GM19395 (cell line): ENCODE results near the gene TMEM232.
"Not testable (repeated sequence)": the region's sequence is repeated elsewhere in the genome, so short reads cannot be mapped to it uniquely, and the experiment has no call there.

Experiments
- ATAC-seq: cut with Tn5 transposase; IDR thresholded peaks from one replicate; pipeline ENCODE4 v1.9.1; 2021; ENCODE audit warnings: mild to moderate bottlenecking, moderate library complexity; ENCODE audit not compliant: unreplicated experiment

Gene TMEM232

DNA sequence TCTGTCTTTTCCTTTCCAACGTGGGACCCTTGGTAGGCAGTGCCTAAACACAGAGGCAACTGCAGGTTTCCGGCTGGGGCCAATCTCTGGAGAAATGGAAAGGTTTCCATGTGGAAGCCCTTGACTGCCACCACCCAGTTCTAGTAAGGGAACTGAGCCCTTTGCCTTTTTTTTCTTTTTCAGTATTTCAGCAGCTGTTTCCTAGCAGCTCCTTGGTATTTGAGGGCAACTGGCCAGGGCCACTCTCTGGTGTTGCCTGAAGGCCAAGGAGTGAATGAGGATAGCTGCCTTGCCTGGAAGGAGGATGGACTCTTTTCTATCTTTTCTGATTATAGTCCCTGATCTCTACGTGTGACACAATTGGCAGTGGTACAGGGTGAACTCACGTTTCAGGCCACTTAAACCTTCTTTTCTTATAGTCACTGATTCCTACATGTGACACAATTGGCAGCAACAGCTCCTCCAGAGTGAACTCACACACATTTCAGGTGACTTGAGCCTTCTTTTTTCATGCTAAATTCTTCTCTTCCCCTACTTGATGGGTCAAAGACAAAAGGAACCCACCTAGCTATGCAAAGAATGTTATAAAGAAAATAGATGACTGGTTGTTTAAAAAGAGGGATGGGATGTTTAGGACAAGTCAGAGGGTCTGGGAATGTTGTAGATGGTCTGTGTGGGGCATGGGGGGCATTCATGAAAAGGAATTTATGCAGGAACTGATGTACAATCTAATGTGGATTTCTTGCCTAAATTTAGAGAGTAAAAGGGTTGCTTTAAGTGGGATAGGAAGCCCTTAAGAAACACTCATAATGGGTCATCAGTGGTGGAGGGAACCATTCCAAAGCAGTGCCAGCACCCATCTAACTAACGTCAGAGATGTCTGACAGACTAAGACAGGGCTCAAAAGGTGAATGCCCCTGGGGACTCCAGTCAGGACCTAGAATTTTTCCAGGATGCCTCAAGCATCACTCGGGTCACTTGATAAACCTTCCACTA, 190.1 kb downstream of the TMEM232 start:
- ATAC-seq = no peak

DNA sequence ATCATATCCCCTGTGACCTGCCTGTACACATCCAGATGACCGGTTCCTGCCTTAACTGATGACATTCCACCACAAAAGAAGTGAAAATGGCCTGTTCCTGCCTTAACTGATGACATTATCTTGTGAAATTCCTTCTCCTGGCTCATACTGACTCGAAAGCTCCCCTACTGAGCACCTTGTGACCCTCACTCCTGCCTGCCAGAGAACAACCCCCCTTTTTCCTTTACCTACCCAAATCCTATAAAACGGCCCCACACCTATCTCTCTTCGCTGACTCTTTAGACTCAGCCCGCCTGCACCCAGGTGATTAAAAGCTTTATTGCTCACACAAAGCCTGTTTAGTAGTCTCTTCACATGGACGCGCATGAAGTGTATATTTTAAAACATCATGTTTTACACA, 191.3 kb downstream of the TMEM232 start:
- not testable (repeated sequence) for ATAC-seq

DNA sequence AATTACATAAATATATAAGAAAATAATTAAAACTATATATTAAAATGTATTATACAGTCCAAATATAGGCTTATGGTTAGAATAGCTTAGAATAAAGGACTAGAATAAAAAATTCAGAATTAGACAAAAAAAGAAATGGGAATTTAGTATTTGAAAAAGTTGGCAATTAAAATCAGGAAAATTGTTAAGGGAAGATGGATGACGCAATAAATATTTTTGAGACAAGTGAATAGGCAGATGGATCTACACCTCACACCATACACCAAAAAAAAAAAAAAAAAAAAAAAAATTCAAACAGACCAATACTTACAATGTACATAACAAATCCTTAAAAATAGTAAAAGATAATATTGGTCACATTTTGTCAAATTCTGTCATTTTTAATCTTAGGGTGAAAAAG, 200.7 kb downstream of the TMEM232 start:
- no peak for ATAC-seq

DNA sequence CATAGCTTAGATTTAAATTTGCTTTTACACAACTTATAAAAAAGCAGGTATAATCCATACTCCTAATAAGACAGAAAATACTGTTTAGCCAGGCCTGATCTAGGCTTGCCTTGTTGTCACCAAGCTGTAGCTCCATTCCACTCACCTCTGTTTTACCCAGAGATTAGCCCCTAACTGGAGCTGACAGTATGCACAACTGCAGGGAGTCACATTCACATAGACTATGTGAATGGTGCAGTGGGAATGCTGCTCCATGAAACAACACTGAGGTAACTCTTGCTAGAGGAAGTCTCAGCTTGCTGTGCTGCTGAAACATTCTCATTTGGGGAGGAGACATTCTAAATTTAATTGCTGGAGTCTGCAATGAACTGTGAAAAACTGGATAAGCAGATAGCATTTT, 209.1 kb downstream of the TMEM232 start:
- no peak for ATAC-seq

DNA sequence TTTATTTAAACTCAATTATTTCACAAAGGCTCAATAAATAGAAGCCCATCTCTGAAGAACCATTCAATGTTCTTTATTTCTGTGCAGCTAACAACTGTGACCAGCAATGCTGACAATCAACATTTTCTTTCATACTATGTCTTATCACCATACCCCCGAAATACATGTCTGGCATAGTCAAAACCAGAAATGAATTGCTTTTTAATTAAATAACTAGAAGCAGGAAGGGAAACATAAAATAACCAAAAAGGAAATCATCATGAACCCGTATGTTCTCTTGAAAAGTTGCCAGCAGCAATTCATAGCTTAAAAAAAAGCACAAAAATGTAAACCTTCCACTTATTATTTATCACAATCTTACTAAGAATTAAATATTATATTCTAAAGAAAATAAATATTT, 212.4 kb downstream of the TMEM232 start:
- no peak for ATAC-seq

DNA sequence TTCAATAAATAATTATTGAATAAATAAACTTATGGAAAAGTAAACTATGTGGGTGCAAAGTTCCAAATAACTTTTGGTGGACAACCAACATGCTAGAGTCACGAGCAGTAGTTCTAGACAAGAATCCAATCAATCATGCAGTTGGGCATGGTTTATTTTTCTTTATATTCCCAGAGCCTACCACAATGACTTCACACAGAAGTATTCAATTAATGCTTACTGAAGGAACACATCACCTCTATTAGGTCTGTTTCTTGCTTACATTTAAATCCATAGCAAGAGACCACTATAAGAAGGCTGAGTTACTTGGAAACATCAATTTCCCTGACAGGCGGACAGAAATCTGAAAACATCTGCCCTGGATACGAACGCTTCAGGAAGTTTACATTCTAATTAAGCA, 214.2 kb downstream of the TMEM232 start:
- ATAC-seq = no peak

DNA sequence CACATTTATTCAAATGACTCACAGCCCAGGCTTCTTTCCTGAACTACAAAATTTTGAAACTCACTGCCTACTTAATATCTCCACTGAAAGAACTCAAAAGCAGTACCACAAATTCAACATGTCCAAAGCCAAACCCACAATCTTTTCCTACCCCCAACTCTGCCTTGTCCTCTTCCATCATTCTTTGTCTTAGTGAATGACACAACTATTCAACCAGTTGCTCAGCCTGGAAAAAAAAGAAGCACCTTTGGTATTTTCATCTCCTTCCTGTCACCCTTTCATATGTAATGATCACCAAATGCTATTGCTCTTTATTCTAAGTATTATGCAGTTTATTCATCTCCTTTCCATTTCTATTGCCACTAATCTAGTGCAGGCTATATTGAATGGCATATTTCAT, 216.3 kb downstream of the TMEM232 start:
- no peak for ATAC-seq

DNA sequence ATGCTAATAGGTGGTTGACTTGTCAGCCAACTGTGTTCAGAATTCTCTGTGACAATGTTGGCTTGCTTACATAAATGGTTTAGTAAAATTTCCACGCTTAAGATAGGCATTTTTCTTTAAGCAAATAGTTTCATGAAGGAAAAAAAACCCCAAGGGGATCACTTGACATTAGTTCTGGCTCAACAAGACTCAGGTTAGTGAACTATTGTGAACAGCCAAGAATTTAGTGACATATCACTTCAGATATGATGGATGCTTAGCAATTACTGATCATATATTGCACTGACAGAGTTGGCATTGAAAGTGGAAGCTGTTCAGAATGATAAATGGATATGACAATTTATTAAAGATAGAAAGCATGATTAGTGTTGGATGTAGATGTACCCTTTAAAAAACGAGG, 218.5 kb downstream of the TMEM232 start:
- no peak for ATAC-seq

DNA sequence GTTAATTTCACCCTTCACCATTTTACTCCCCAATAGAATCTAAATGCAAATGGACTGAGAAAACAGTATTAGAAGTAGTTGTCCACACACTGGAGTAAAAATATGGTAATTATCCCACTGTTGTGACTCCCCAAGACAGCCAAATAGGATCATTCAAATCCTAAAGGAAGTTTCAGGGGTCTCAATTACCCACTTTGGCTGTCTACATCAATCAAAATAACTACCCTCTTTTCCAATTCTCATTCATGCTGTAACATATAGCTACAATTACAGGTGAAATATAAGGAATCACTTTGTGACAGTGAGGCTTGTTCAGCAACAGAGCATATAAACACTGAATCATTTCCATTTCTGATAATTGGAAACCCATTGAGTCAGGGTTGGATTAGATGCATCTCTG, 220.1 kb downstream of the TMEM232 start:
- no peak for ATAC-seq

DNA sequence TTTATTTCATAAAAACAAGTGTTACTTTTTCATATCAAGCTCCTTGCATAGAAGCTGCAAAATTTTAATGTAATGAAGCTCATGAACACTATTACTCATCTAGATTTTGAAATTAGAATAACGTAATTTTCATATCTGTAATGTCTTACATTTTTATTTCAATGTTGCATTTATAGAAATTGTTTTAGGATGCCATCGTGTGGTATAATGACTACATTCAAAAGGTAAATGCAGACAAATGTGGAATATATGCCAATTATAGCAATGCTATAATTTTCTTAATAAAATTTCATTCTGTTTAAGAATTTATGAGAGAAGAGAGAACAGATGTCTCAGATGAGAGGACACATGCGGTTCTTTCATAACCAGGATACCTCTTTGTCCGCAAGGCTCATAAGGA, 230.2 kb downstream of the TMEM232 start:
- ATAC-seq = no peak

DNA sequence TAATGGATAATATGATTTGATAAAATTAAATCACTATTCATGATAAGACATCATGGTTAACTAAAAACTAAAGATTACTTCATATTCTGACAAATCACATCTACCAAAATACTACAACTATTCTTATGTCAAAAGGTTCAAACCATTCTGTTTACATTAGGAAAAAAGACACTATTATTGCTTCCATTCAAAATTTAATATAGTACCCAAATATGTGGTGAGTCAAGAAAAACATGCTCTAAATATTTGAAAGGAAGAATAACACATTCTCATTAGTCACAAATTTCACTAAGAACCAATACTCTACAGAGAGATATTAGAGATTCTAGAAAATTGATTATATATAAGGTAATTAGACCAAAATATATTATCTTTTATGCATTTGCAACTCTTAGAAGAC, 234.0 kb downstream of the TMEM232 start:
- ATAC-seq = no peak

DNA sequence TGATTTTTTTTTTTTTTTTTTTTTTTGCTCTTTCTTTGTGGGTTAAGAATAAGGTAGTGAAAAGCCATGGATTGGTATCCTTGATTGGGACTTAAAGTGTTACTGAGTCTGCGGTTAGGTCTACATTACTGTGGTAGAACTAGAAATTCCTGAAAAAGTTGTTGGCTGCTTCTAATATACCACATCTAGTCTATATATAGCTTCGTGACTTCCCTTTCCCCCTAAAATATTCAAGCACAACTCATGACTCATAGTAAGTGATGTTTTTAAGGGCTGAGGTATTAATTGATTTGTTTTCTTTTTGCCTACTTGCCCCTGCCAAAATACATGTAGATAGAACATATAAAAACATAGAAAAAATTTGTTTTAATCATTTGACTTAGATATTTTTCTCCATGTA, 247.6 kb downstream of the TMEM232 start:
- no peak for ATAC-seq

DNA sequence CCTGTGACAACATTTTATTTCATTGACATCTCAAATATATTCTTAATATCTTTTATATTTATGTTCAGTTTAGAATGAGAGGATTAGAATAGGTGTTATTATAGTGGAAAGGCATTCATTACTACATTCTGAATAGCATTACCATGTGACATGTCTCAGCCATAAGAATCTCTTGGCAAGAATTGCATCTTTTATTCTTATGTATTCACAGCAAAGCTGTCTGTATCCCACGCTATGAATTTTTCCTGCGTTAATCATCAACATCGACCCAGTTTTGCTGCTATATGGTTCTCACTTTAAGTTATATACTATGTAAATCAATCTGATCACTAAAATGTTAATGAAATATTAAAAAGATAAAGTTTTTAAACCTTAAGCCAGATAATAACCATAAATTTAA, 248.6 kb downstream of the TMEM232 start:
- no peak for ATAC-seq

DNA sequence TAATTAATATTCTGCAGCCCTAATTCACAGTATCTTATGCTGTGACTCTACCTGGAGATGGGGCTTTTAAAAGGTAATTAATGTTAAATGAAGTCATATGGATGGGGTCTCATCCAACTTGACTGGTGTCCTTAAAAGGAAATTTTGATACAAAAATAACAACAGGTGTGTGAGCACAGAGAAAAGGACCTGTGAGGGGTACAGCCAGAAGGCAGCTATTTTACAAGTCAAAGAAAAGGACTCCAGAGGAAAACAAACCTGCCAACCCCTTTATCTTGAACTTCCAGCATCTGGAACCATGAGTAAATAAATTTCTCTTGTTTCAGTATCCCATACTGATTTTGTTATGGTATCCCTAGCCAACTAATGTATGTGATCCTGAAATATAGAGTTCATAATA, 250.3 kb downstream of the TMEM232 start:
- no peak for ATAC-seq

DNA sequence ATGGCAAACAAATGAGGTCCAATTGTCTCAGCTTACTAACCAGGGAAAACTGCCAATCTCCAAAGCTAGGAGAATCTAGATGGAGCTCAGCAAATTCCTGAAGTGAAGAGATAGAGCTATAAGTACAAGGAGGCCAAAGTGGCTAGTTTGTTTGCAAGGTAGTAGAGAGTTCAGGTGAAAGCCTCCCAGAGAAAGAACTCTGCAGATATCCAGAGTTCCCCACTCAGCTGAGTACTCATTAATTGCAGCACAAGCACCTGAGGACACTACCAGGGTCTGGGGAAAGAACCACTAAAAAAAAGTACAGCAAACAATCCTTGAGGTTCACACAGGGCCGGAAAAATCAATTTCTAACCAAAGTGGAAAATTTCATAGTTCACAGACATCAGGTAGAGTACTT, 250.9 kb downstream of the TMEM232 start:
- no peak for ATAC-seq

DNA sequence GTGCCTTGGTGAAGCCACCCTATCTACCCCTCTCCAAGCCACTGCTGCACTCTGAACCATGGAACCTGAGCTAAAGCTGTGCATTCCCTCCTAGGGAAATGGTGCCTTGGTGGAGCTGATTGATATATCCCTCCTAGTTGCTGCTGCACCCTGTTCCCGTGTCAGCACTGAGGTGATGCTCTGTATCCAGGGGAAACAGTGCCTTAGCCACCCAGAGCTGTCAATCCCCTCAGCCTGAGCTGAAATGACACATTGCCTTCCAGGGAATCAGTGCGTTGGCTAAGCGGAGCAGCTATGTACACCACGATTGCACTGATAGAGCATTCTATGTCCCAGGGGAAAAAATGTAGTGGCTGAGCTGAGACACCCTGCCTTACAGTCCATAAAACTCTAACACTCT, 257.0 kb downstream of the TMEM232 start:
- ATAC-seq = no peak

DNA sequence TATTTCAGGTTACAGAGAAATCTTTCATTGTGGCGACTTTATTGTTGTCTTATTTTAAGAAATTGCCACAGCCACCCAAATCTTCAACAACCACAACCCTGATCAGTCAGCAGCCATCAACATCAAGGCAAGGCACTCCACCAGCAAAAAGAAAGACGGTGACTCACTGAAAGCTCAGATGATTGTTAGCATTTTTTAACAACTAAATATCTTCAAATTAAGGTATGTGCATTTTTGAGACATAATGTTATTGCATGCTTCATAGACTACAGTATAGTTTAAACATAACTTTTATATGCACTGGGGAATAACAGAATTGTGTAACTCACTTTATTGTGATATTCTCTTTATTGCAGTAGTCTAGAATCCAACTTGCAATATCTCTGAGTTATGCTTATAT, 263.4 kb downstream of the TMEM232 start:
- no peak for ATAC-seq

DNA sequence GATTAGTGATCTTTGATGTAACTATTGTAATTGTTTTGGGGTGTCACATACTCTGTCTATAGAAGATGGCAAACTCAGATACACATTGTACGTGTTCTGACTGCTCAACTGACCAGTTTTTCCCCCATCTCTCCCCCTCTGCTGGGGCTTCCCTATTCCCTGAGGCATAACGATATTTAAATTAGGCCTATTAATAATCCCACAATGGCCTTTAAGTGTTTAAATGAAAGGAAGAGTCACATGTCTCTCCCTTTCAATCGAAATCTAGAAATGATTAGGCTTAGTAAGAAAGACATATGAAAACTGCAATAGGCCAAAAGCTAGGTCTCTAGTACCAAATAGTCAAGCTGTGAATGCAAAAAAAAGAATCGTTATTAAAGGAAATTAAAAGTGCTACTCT, 265.6 kb downstream of the TMEM232 start:
- peak; percentile 52 for ATAC-seq

DNA sequence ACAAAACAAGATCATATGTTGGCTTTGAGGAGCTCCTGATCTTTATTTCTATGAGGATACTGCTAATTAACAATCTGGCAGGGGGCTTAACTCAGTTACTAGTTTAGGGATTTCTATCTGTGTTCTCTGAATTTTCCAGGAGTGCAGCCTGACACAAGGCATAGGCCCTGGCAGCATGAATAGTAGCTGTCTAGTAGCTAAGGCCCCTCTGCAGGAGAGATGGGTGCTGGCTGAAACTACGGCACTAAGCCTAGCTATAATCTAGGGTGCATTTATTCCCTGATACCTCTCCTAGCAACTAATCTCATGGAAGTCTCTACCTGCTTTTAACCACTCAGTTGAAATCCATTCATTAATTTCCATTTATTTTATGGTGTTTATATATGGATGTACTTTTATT, 268.2 kb downstream of the TMEM232 start:
- ATAC-seq = no peak

DNA sequence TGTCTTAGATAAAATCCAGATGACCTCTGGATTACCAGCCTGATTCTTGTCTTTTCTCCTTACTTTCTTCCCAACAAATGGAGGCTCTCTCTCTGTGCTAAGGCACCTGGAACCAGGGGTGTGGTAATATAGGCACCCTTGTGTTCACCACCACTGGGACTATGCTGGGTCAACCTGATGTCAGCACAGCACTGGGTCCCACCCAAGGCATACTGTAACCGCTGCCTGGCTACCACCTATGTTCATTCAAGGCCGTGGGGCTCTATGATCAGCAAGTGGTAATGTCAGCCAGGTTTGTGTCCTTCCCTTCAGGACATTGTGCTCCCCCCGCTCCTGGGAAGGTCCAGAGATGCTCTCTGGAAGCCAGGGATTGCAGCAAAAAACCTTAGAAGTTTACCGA, 283.6 kb downstream of the TMEM232 start:
- no peak for ATAC-seq

DNA sequence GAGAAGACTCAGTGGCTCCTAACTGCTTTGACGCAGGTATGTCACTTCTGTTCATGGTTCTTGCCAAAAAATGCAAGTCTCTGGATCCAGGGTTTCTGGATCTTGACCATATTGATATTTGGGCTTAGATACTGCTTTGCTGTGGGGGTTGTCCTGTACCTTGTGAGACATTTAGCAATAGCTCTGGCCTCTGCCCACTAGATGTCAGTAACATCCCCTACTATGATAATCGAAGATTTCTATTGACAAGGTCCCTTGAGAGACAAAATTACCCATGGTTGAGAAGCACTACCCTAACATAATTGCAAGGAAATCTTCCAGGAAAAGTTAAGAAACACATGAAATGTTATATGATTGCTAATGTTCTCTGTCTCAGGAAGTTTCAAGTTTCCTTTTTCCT, 285.4 kb downstream of the TMEM232 start:
- peak; percentile 74 for ATAC-seq

DNA sequence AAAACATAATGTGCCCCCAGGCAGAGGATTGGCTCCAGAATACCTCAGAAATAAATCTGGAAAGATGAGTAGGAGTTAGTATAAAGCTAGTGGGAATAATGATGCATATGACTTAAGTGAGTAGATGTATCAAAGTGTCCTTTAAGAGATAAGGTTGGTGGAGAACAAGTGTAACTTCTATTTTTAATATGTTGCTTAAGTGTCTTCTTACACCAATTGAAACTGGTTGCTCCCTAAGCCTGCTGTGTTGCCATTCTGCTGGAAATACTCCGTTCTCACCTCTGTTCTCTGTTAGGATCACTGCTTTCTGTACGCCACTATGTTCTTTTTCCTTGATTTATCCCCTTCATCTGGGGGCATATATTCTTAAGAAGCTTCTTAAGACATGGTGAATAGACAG, 286.4 kb downstream of the TMEM232 start:
- no peak for ATAC-seq

DNA sequence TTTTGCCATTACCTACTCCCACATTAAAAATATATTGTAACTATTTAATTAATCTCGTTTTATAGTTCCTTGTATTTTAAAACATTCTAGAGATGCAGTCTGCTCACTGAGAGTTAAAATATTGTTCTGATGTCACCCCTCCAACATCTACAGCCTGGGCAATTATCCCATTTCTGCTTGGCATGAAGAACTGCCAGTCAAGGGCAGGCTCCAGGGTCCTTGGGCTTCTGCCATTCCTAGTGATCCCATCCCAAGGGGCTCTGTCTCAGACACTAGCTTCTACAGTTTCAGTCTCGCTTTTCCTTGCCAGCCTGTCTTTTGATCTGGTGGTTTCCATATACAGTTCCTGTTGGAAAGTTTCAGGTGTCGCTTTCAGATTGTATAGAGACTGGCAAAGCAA, 287.2 kb downstream of the TMEM232 start:
- no peak for ATAC-seq
